ENCODE results near the gene PTRH2. TPM values are rescaled to one million over a fixed set of nuclear protein-coding genes. Genes with fewer than 3 reads are reported as not detected.

The PTRH2 gene
- total and polyA plus RNA-seq, 2 of the 8 experiments (the other 6 are each of a cell fraction or from before 2014, with no cell fraction given): 39.4 to 43.2 TPM

GRCh38 chr17:59751955-59752413 lies 44.8 kb upstream of the PTRH2 start:
- H3K4me2 ChIP-seq (ENCODE audit: insufficient read depth in 1 of 2, low read depth in 2 of 2, low read length in 2 of 2): no peak overlapping the region
- no peak overlapping the region for H3K23ac ChIP-seq (ENCODE audit: insufficient read length)
- H3K27ac ChIP-seq (ENCODE audit: low read depth, low read length): no peak overlapping the region
- WGBS, 2 experiments (ENCODE audit: extremely low coverage in 1 of 2, insufficient coverage in 1 of 2, insufficient read length in 1 of 2, insufficient replicate concordance in 2 of 2, low coverage in 1 of 2, low lambda C conversion rate in 2 of 2, missing lambda C conversion rate in 1 of 2): 93% methylated on average over 11 of the region's 11 CpGs; no CpG with 5 or more reads in 1 of the 2 experiments
- no peak overlapping the region for H2AK5ac ChIP-seq (ENCODE audit: low read depth, low read length)
- H4K91ac ChIP-seq (replicated peaks; ENCODE audit: insufficient read length, low read length): no peak overlapping the region
- H3K79me1 ChIP-seq (ENCODE audit: low read depth, low read length): no peaks in the 10 kb centered on the region
- H3K4me3 ChIP-seq (ENCODE audit: extremely low read depth in 1 of 4, insufficient read depth in 2 of 4, low read depth in 3 of 4, low read length in 4 of 4): no peak overlapping the region
- no peaks in the 10 kb centered on the region; a peak in 1 of 8 replicates for H3K36me3 ChIP-seq (ENCODE audit: control insufficient read depth in 2 of 4, insufficient read depth in 4 of 4, low read length in 3 of 4)
- no peak overlapping the region for H2AFZ ChIP-seq (ENCODE audit: low read length)
- no peak overlapping the region for H3K9ac ChIP-seq (replicated peaks in 1 of 4; ENCODE audit: extremely low read depth in 1 of 4, low read depth in 3 of 4, low read length in 3 of 4)
- no peaks in the 10 kb centered on the region for H3K9me3 ChIP-seq (ENCODE audit: insufficient read depth in 2 of 2, low read depth in 1 of 2, low read length in 1 of 2)
- H4K20me1 ChIP-seq (replicated peaks in 1 of 2; ENCODE audit: control insufficient read depth in 1 of 2, insufficient read depth in 2 of 2, low read length in 2 of 2): no peaks in the 10 kb centered on the region
- H2BK12ac ChIP-seq (ENCODE audit: low read depth, low read length): no peak overlapping the region
- no peak overlapping the region for H3K14ac ChIP-seq (ENCODE audit: insufficient read length)
- DNase-seq (ENCODE audit: low read depth in 1 of 2, low spot score in 2 of 2) (no peak), FAIRE-seq (no peak)
- no peak for TF ChIP-seq CHD1 (IDR thresholded peaks at IDR 0.05; ENCODE audit: low read depth, low read length)
- no peak for TF ChIP-seq KDM5A (IDR thresholded peaks at IDR 0.05; ENCODE audit: low read length)
- TF ChIP-seq EZH2 (IDR thresholded peaks at IDR 0.05; ENCODE audit: low read depth, low read length, severe bottlenecking): no peak
- H2BK5ac ChIP-seq (ENCODE audit: low read depth, low read length): no peak overlapping the region
- CTCF ChIA-PET (ENCODE audit: partially characterized antibody): interaction anchor here (0.6 to 4.1 kb wide), 16 partner anchors 9 to 288 kb away, joined by 3 to 32 read pairs (median 4); partner anchors contain the start of genes RPS6KB1 and TUBD1
- no peak overlapping the region for H2BK15ac ChIP-seq (ENCODE audit: low read length)
- peaks cover 0 to 2% (median 0%) of the 10 kb centered on the region in 4 experiments; a peak in 1 of 7 replicates for H3K4me1 ChIP-seq (replicated peaks in 1 of 4; ENCODE audit: control insufficient read depth in 3 of 4, insufficient read depth in 4 of 4, low read length in 3 of 4)
- H3K4ac ChIP-seq (replicated peaks; ENCODE audit: insufficient read length, low read depth, low read length): no peak overlapping the region
- POLR2A ChIA-PET (ENCODE audit: partially characterized antibody): interaction anchor here (1.2 to 3.4 kb wide), 4 partner anchors 9 to 130 kb away, joined by 3 to 24 read pairs (median 12); no protein-coding TSS in a partner anchor
- H3K56ac ChIP-seq (replicated peaks; ENCODE audit: insufficient read length, low read depth, low read length): no peak overlapping the region
- no peaks in the 10 kb centered on the region for H3K27me3 ChIP-seq (replicated peaks in 1 of 4; ENCODE audit: control insufficient read depth in 3 of 4, extremely low read depth in 1 of 4, insufficient read depth in 3 of 4, low read length in 3 of 4)
- no peak overlapping the region for H4K5ac ChIP-seq (ENCODE audit: insufficient read length, low read depth, low read length)
- no peak overlapping the region for H3K18ac ChIP-seq (ENCODE audit: extremely low read depth, low read length)
- H2BK120ac ChIP-seq (replicated peaks; ENCODE audit: low read depth, low read length): no peak overlapping the region
- H2BK20ac ChIP-seq (ENCODE audit: low read length): no peak overlapping the region
- no peaks in the 10 kb centered on the region for H3K23me2 ChIP-seq (ENCODE audit: low read depth, low read length)
- no peaks in the 10 kb centered on the region for H3K79me2 ChIP-seq (ENCODE audit: control insufficient read depth in 1 of 2, insufficient read depth in 2 of 2, low read length in 2 of 2)
- no peak overlapping the region for H4K8ac ChIP-seq (ENCODE audit: extremely low read depth, insufficient read depth, low read length)

Measured in H1 (cell line).